Measurements from ENCODE around the gene KCNG1. TPM values are rescaled to one million over a fixed set of nuclear protein-coding genes. Genes with fewer than 3 reads are reported as not detected.

KCNG1 gene
- total RNA-seq, 2 donors from 2014 or later: 4.9 to 6.2 TPM

GRCh38 chr20:50999355-50999754 lies 23.6 kb downstream of the KCNG1 start:
- Histone ChIP-seq H3K36me3 (replicated peaks in 1 of 2; ENCODE audit: insufficient read depth in 1 of 2, low read depth in 2 of 2) (no peaks in the 10 kb centered on the region), H3K4me3 (no peak overlapping the region), H3K27ac (no peak overlapping the region), H3K27me3 (no peaks in the 10 kb centered on the region), H3K4me1 (no peaks in the 10 kb centered on the region), H3K9me3 (no peaks in the 10 kb centered on the region)
- no peak for TF ChIP-seq POLR2A (IDR thresholded peaks at IDR 0.05)
- no peak for TF ChIP-seq CTCF (IDR thresholded peaks at IDR 0.05)
- ATAC-seq: no peak
- intact Hi-C loops (cut with DNase I): no loop called here
- WGBS, 2 donors: 75 to 82% methylated on average over 4 of the region's 4 CpGs
- no peak for DNase-seq

- 25 to 50% methylated on average over 8 to 10 of the region's 10 CpGs for WGBS, 2 donors
- TF ChIP-seq POLR2A (IDR thresholded peaks at IDR 0.05): no peak
- TF ChIP-seq CTCF (IDR thresholded peaks at IDR 0.05): no peak
- H3K36me3 ChIP-seq (replicated peaks in 1 of 2; ENCODE audit: insufficient read depth in 1 of 2, low read depth in 2 of 2): no peaks in the 10 kb centered on the region
- no peak overlapping the region for H3K4me3 ChIP-seq
- H3K27ac ChIP-seq: no peak overlapping the region
- intact Hi-C loops (cut with DNase I): no loop called here
- no peaks in the 10 kb centered on the region for H3K27me3 ChIP-seq
- no peaks in the 10 kb centered on the region for H3K4me1 ChIP-seq
- no peaks in the 10 kb centered on the region for H3K9me3 ChIP-seq
- no peak for ATAC-seq
- DNase-seq: no peak
These were observed 25.7 kb downstream of the KCNG1 start for GRCh38 chr20:50996901-50997865.

DNA sequence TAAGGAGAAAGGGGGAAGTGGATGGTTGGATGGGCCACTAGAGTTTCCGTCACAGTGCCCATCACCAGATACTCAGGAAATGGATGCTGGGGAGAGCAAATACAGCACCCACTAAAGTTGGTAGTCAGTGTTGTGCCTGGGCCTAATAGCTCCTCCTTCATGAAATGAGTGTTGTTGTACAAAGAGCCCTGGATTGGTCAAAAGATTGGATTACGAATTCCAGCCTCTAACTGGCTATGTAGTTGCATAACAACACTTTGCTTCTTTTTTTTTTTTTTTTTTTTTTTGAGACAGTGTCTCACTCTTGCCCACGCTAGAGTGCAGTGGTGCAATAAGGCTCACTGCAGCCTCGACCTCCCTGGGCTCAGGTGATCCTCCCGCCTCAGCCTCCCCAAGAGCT lies 27.4 kb downstream of the KCNG1 start:
- Histone ChIP-seq H3K9me3 (no peaks in the 10 kb centered on the region), H3K27me3 (no peaks in the 10 kb centered on the region), H3K27ac (no peak overlapping the region), H3K4me3 (no peak overlapping the region), H3K36me3 (replicated peaks in 1 of 2; ENCODE audit: insufficient read depth in 1 of 2, low read depth in 2 of 2) (no peaks in the 10 kb centered on the region), H3K4me1 (no peaks in the 10 kb centered on the region)
- no peak for ATAC-seq
- no peak for DNase-seq
- intact Hi-C loops (cut with DNase I): no loop called here
- 79 to 86% methylated on average over 5 of the region's 5 CpGs for WGBS, 2 donors
- TF ChIP-seq CTCF (IDR thresholded peaks at IDR 0.05): no peak
- TF ChIP-seq POLR2A (IDR thresholded peaks at IDR 0.05): no peak

GRCh38 chr20:50993876-50994275 lies 29.0 kb downstream of the KCNG1 start:
- WGBS, 2 donors: 65 to 79% methylated on average over 9 of the region's 9 CpGs

More at GRCh38 chr20:50993876-50994275, 29.0 kb downstream of the KCNG1 start:
- TF ChIP-seq POLR2A (IDR thresholded peaks at IDR 0.05) (no peak), CTCF (IDR thresholded peaks at IDR 0.05) (no peak)
- intact Hi-C loops (cut with DNase I): loop anchor here (5.0 kb wide), 1 partner anchor 313 kb away; no protein-coding TSS in a partner anchor
- H3K27ac ChIP-seq: no peak overlapping the region
- H3K27me3 ChIP-seq: no peaks in the 10 kb centered on the region
- no peaks in the 10 kb centered on the region for H3K9me3 ChIP-seq
- DNase-seq: no peak
- H3K4me3 ChIP-seq: no peak overlapping the region
- ATAC-seq: no peak
- no peaks in the 10 kb centered on the region for H3K36me3 ChIP-seq (replicated peaks in 1 of 2; ENCODE audit: insufficient read depth in 1 of 2, low read depth in 2 of 2)
- no peaks in the 10 kb centered on the region for H3K4me1 ChIP-seq

Measured in body of pancreas (tissue), 4 donors.